MCF 10A (cell line): ENCODE measurements around the gene PCGF3. TPM values are rescaled to one million over a fixed set of nuclear protein-coding genes. Genes with fewer than 3 reads are reported as not detected.

Source experiments
- BruUV-seq: library from RNA; stranded (reverse); fragments of 400-500 nt; replicated peaks from 2 replicates; lab custom pipeline; 2021; lab: Mats Ljungman, UMichigan
- CTCF ChIA-PET: fragments of 300-600 bp; sonication (Branson Sonifier 250); formaldehyde crosslinking; extraction: SDS; loops from one replicate; lab custom pipeline; 2021; ENCODE audit warnings: antibody characterized with exemption, inconsistent platforms; lab: Yijun Ruan, JAX
- POLR2A ChIA-PET: fragments of 300-600, 350-650 bp; sonication (Branson Sonifier 250); formaldehyde crosslinking; extraction: SDS; loops from one replicate; lab custom pipeline; 2020; ENCODE audit warnings: antibody characterized with exemption, inconsistent platforms; lab: Yijun Ruan, JAX
- DNase-seq: peaks from one replicate; pipeline ENCODE4 v3.0.0-alpha.2; 2018; ENCODE audit not compliant: unreplicated experiment
- H3K27ac Mint-ChIP-seq: one replicate; pipeline ENCODE4 v1.8.0; 2022; ENCODE audit warnings: mild to moderate bottlenecking, low read depth, mixed read lengths; ENCODE audit not compliant: unreplicated experiment
- H3K27me3 Mint-ChIP-seq: one replicate; pipeline ENCODE4 v1.8.0; 2022; ENCODE audit warnings: mixed read lengths; ENCODE audit not compliant: insufficient read depth, unreplicated experiment
- H3K36me3 Mint-ChIP-seq: one replicate; pipeline ENCODE4 v1.8.0; 2022; ENCODE audit warnings: mild to moderate bottlenecking, moderate library complexity, mixed read lengths; ENCODE audit not compliant: insufficient read depth, unreplicated experiment
- H3K4me1 Mint-ChIP-seq: one replicate; pipeline ENCODE4 v1.8.0; 2022; ENCODE audit warnings: mixed read lengths; ENCODE audit not compliant: insufficient read depth, unreplicated experiment
- H3K4me3 Mint-ChIP-seq: one replicate; pipeline ENCODE4 v1.8.0; 2022; ENCODE audit warnings: mild to moderate bottlenecking, moderate library complexity, mixed read lengths; ENCODE audit not compliant: unreplicated experiment
- H3K9me3 Mint-ChIP-seq: one replicate; pipeline ENCODE4 v1.8.0; 2022; ENCODE audit warnings: mixed read lengths; ENCODE audit not compliant: unreplicated experiment
- CTCF ChIP-seq: fragments of 200-600 bp; IDR thresholded peaks from one replicate; pipeline ENCODE4 v1.8.0; 2022; ENCODE audit warnings: antibody characterized with exemption, mild to moderate bottlenecking; ENCODE audit not compliant: unreplicated experiment
- intact Hi-C: fragments of 100-400 bp; cut with micrococcal nuclease; formaldehyde crosslinking; loops from 2 replicates; pipeline ENCODE4 v1.14.1; 2022
- total RNA-seq: library from RNA; stranded (reverse); gene quantifications from 2 replicates; pipeline ENCODE4 v1.2.3, GENCODE V29; 2022

The PCGF3 gene
- total RNA-seq, 1 experiment from 2014 or later = 26.5 TPM

DNA sequence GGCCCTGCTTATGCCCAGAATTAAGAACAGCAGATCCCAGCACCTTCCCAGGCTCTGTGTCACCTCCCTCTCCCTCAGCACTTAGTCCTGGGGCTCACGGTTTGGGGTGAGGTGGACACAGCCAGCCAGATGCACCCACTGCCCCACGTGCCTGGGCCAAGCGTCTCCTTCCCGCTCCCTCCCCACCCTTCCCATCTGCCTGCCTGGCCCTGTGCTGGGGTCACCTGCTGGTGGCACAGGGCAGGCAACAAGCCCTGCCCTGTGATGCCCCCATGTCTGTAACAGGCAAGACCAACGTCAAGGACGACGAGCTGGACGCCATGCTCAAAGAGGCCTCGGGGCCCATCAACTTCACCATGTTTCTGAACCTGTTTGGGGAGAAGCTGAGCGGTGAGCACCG is 26.0 kb upstream of the PCGF3 start:
- DNase-seq = no peak
- BruUV-seq = no TSS peak
- H3K4me1 Mint-ChIP-seq = peaks cover 8% of the 10 kb centered on the region
- intact Hi-C loops = loop anchor here (10.0 kb wide), 1 partner anchor 205 kb away; no protein-coding TSS in a partner anchor
- H3K27ac Mint-ChIP-seq = no peak overlapping the region
- peaks cover 11% of the 10 kb centered on the region for H3K36me3 Mint-ChIP-seq
- CTCF ChIA-PET = no interaction called here
- H3K9me3 Mint-ChIP-seq = no peaks in the 10 kb centered on the region
- no peak overlapping the region for H3K4me3 Mint-ChIP-seq
- no peaks in the 10 kb centered on the region for H3K27me3 Mint-ChIP-seq
- POLR2A ChIA-PET = interaction anchor here (0.5 kb wide), 1 partner anchor 331 kb away, joined by 4 read pairs; no protein-coding TSS in a partner anchor
- TF ChIP-seq CTCF = no peak

DNA sequence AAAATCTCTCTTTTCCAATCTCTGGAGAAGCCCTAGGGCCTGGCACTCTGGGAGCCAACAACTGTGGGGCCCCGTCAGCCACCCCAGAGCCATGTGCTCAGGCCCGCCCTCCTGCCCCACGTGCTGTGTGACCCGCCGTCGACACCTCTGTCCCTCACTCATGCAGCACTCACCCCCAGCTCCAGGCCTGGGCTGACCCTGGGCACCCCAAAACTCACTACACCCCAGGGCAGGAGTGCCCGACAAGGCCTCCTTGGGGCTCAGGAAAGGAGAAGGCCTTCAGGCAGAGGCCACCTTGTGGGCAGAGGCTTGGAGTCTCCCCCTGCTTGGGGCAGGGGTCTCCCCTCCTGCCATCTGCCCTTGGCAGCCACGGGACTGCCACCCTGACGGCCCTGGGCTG is 25.5 kb upstream of the PCGF3 start:
- CTCF ChIA-PET = interaction anchor here (0.9 kb wide), 1 partner anchor 78 kb away, joined by 3 read pairs; no protein-coding TSS in a partner anchor

DNA sequence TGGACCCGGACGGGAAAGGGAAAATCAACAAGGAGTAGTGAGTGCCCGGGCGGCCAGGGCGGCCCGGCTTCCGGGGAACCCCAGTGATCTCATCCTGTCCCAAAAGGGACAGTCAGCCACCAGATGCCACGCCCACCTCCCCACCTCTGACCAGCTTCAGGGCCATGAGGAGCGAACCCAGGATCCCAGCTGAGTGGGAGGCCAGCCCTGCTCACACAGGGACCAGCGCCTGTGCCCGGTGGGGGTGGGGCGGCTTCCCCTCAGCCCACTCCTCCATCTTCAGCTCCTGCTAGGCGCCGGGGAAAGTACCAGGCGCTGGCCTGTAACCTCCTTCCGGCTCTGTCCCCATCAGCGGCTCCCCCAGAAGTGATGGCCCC is 25.1 kb upstream of the PCGF3 start:
- no peak for DNase-seq
- H3K27me3 Mint-ChIP-seq = no peaks in the 10 kb centered on the region
- no peak for TF ChIP-seq CTCF
- H3K4me1 Mint-ChIP-seq = peaks cover 8% of the 10 kb centered on the region
- peaks cover 16% of the 10 kb centered on the region for H3K36me3 Mint-ChIP-seq
- BruUV-seq = no TSS peak
- ChIA-PET POLR2A (no interaction called here), CTCF (interaction anchor here (0.6 to 0.9 kb wide), 2 partner anchors 20 to 78 kb away, joined by 3 read pairs; no protein-coding TSS in a partner anchor)
- no peaks in the 10 kb centered on the region for H3K9me3 Mint-ChIP-seq
- intact Hi-C loops = no loop called here
- no peak overlapping the region for H3K27ac Mint-ChIP-seq
- peak overlapping the region; percentile 10 for H3K4me3 Mint-ChIP-seq

More for the DNA sequence above, 25.5 kb upstream of the PCGF3 start:
- no peaks in the 10 kb centered on the region for H3K27me3 Mint-ChIP-seq
- no peak overlapping the region for H3K27ac Mint-ChIP-seq
- H3K9me3 Mint-ChIP-seq = no peaks in the 10 kb centered on the region
- TF ChIP-seq CTCF = no peak
- peaks cover 8% of the 10 kb centered on the region for H3K4me1 Mint-ChIP-seq
- no TSS peak for BruUV-seq
- H3K4me3 Mint-ChIP-seq = peak overlapping the region; percentile 10
- intact Hi-C loops = no loop called here
- H3K36me3 Mint-ChIP-seq = peaks cover 11% of the 10 kb centered on the region
- DNase-seq = no peak
- POLR2A ChIA-PET = no interaction called here

DNA sequence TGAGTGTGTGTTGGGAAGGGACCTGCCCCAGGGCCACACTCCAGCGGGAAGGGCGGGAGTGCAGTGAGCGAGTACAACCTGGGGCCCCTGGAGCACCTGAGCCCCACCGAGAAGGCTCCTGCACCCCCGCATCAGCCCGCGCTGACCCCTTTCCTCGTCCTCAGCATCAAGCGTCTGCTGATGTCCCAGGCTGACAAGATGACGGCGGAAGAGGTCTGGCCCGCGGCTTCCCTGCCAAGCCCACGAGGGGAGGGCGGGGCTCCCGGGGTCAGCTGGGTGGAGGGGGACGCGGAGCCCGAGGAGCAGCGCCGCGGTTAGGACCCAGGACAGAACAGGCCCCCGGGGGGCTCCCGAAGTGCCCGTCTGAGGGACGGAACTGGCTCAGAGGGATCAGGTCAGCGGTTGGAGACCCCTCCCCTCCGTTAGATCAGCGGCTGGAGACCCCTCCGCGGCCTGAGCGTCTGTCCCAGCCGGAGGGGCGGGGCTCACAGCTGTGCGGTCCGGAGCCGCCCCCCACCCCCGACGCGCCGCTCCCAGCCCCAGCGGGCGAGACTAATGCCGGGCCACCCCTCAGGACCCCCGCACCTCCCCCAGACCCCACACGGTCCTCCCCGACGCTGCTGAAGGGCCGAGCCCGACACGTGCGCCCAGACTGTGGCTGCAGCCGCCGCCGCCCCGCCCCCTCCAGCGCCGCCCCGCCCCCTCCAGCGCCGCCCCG is 24.5 kb upstream of the PCGF3 start:
- Mint-ChIP-seq H3K27ac (no peak overlapping the region), H3K4me1 (peaks cover 8% of the 10 kb centered on the region), H3K9me3 (no peaks in the 10 kb centered on the region), H3K27me3 (no peaks in the 10 kb centered on the region), H3K4me3 (peak overlapping the region; percentile 44), H3K36me3 (peaks cover 16% of the 10 kb centered on the region)
- no TSS peak for BruUV-seq
- TF ChIP-seq CTCF = no peak
- ChIA-PET POLR2A (interaction anchor here (0.7 kb wide), 1 partner anchor 52 kb away, joined by 3 read pairs; no protein-coding TSS in a partner anchor), CTCF (interaction anchor here (0.6 to 1.0 kb wide), 3 partner anchors 19 to 79 kb away, joined by 3 read pairs; no protein-coding TSS in a partner anchor)
- intact Hi-C loops = no loop called here
- no peak for DNase-seq
